Osteoblast (primary cell): ENCODE data around the gene SP140L. TPM values are rescaled to one million over a fixed set of nuclear protein-coding genes. Genes with fewer than 3 reads are reported as not detected.

Experiments
- DNase-seq: peaks from one replicate; pipeline ENCODE4 v3.0.0; 2011; ENCODE audit warnings: low spot score, mixed read lengths; ENCODE audit not compliant: insufficient read length; ENCODE audit errors: missing footprints
- H2AFZ ChIP-seq: 2 replicates; pipeline ENCODE4 v1.6.0; 2011; ENCODE audit warnings: mild to moderate bottlenecking, low read length
- H3K27ac ChIP-seq: 2 replicates; pipeline ENCODE4 v1.5.1; 2011; ENCODE audit warnings: mild to moderate bottlenecking, low read depth, low read length, moderate library complexity
- H3K27me3 ChIP-seq: 2 replicates; pipeline ENCODE4 v1.6.0; 2012; ENCODE audit warnings: mild to moderate bottlenecking, control low read depth, inconsistent platforms, low read length, moderate library complexity; ENCODE audit not compliant: insufficient read depth
- H3K36me3 ChIP-seq: 2 replicates; pipeline ENCODE4 v1.5.1; 2011; ENCODE audit warnings: mild to moderate bottlenecking, low read length, control low read depth, moderate library complexity; ENCODE audit not compliant: insufficient read depth
- H3K4me1 ChIP-seq: 2 replicates; pipeline ENCODE4 v1.5.1; 2011; ENCODE audit warnings: mild to moderate bottlenecking, low read length, control low read depth, moderate library complexity; ENCODE audit not compliant: insufficient read depth
- H3K4me2 ChIP-seq: 2 replicates; pipeline ENCODE4 v1.6.0; 2011; ENCODE audit warnings: mild to moderate bottlenecking, low read length; ENCODE audit not compliant: insufficient read depth
- H3K4me3 ChIP-seq: fragments of 200-600 bp; sonication (generic); 3 replicates; pipeline ENCODE4 v1.5.1; 2012; ENCODE audit warnings: mild to moderate bottlenecking, low read length, inconsistent platforms; ENCODE audit not compliant: insufficient read depth
- H3K79me2 ChIP-seq: 2 replicates; pipeline ENCODE4 v1.6.0; 2012; ENCODE audit warnings: mild to moderate bottlenecking, low read length, control low read depth, inconsistent platforms; ENCODE audit not compliant: insufficient read depth
- H3K9me3 ChIP-seq: 2 replicates; pipeline ENCODE4 v1.5.1; 2011; ENCODE audit warnings: low read depth, low read length, control low read depth
- H4K20me1 ChIP-seq: 2 replicates; pipeline ENCODE4 v1.6.0; 2012; ENCODE audit warnings: mild to moderate bottlenecking, low read length, control low read depth; ENCODE audit not compliant: insufficient read depth
- CTCF ChIP-seq: IDR thresholded peaks from 2 replicates; pipeline ENCODE4 v1.5.1; 2011; ENCODE audit warnings: mild to moderate bottlenecking, low read depth, low read length, moderate library complexity; ENCODE audit errors: extremely low read depth
- total RNA-seq: library from RNA; depleted of rRNA; stranded (reverse); fragments of >200 nt; gene quantifications from 2 replicates; pipeline ENCODE4 v1.2.3, GENCODE V29; 2012

Gene SP140L
- total RNA-seq, 1 donor, result 15.6 TPM

DNA sequence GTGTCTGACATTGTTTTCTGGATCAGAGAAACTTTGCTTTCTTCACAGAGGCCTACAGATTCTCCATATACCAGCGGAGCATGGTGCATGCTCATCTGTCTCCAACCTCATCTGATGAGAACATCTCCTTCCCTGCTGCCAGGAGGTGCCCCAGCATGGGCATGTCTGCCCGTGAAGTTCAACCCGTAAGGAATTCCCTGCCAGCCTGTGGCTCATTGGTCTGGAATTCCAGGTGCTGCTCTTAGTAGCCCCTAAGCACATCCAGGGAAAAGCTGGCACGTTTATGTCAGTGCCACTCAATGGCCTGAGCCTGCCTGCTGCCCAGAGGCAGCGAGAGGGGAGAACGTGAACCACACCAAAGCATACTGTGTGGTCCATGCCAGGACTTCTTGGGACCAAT, 87.3 kb downstream of the SP140L start:
- H4K20me1 ChIP-seq, result no peaks in the 10 kb centered on the region
- H3K36me3 ChIP-seq, result peaks cover 2% of the 10 kb centered on the region
- H3K4me2 ChIP-seq, result no peak overlapping the region
- no peak overlapping the region for H3K27ac ChIP-seq
- no peak overlapping the region for H2AFZ ChIP-seq
- peaks cover 40% of the 10 kb centered on the region for H3K4me1 ChIP-seq
- no peak for TF ChIP-seq CTCF
- no peak for DNase-seq
- peaks cover 36% of the 10 kb centered on the region for H3K79me2 ChIP-seq
- no peak overlapping the region for H3K4me3 ChIP-seq
- no peaks in the 10 kb centered on the region for H3K9me3 ChIP-seq
- no peaks in the 10 kb centered on the region for H3K27me3 ChIP-seq

DNA sequence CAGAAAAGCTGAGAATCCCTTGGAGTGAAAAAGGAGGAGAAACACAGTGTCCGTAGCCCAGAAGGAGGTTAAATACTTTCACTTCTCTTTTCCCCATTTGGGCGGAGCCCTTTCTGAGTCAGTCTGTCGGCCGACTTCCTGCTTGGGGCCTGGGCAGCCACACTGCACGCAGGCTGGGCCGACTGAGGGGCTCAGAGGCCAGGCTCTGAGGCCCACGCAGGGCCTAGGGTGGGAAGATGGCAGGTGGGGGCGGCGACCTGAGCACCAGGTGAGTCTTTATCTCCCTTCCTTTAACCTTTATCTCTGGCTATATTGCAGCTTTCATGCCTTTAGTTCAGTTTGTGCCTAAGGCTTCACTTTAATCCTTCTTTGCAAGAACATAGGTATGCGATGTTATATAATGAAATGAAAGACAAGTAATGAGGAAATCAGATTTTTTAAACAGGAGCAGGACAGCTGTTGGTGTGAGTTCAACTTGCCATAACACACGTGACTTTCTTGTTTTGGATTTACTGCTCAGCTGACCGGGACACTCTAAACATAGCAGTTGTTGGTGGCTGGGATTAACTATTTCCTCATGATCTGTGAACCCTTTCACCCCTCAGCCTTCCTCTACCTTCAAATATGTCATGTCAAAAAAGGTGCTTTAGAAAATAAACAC, 89.2 kb downstream of the SP140L start, which contains the start of gene SP100:
Gene SP100 (plus strand): TSS at position 141 of the 661 bp plus-strand sequence. CDS start 96 bp downstream, at position 237.
- no peaks in the 10 kb centered on the region for H3K9me3 ChIP-seq
- peak within 1 kb of the TSS; percentile 80 for H2AFZ ChIP-seq
- H3K79me2 ChIP-seq, result peaks cover 54% of the 10 kb centered on the region
- peak within 1 kb of the TSS; percentile 90 for H3K27ac ChIP-seq
- no peaks in the 10 kb centered on the region for H4K20me1 ChIP-seq
- peaks cover 6% of the 10 kb centered on the region for H3K36me3 ChIP-seq
- DNase-seq, result peak; percentile 90
- no peak for TF ChIP-seq CTCF
- H3K27me3 ChIP-seq, result no peaks in the 10 kb centered on the region
- peaks cover 36% of the 10 kb centered on the region for H3K4me1 ChIP-seq
- H3K4me2 ChIP-seq, result peak within 1 kb of the TSS; percentile 81
- H3K4me3 ChIP-seq, result peak within 1 kb of the TSS; percentile 79

DNA sequence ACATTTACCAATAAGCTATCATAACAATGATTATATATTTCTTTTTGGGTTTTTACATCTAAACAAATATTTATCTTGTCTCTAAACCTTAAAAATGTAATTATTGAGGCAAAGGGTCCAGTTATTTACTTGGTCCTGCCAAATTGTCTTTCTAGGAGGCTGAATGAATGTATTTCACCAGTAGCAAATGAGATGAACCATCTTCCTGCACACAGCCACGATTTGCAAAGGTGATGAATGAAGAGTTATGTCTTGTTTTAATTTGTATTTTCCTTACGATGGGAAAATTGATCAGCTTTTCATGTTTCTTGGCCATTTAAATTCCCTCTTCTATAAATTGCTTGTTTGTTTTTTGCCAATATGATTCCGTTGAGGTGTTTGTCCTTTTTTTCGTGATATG, 90.4 kb downstream of the SP140L start:
- no peak for TF ChIP-seq CTCF
- Histone ChIP-seq H3K79me2 (peaks cover 66% of the 10 kb centered on the region), H3K4me2 (peak overlapping the region; percentile 81), H3K4me1 (peaks cover 36% of the 10 kb centered on the region), H3K27ac (peak overlapping the region; percentile 61), H3K9me3 (no peaks in the 10 kb centered on the region), H2AFZ (no peak overlapping the region), H3K4me3 (peak overlapping the region; percentile 79), H3K27me3 (no peaks in the 10 kb centered on the region), H3K36me3 (peaks cover 6% of the 10 kb centered on the region), H4K20me1 (peaks cover 1% of the 10 kb centered on the region)
- no peak for DNase-seq

DNA sequence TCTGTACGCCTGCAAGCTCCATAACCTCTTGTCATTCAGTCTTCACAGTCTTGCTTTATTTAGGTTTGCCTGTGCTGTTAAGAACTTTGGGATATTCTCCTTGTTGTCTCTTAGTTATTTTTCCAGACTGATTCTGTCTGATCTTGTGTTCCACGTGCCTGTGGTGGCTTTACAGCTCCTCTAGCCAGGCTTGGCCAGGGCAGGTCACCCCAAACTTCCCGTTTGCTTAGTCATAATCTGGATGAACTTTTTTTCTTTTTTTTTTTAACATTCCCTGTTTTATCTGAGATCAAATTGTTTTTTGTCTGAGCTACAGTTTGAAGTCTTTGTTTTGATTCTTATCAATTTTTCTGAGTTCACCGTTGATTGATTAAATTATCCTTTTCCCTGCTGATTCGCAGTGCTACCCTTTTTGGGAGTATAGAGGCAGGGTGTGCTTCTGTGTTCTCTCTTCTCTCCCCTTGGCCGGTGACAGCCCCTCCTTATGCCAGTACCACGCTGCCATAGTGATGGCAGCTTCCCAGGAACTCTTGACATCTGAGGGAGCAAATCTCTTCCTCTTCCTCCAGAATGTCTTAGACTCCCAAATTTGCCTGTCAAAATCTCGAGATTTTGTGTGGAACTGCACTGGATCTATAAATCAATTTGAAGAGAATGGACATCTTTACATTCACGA, 91.5 kb downstream of the SP140L start:
- Histone ChIP-seq H4K20me1 (peaks cover 4% of the 10 kb centered on the region), H3K36me3 (peaks cover 6% of the 10 kb centered on the region), H2AFZ (no peak overlapping the region), H3K27me3 (no peaks in the 10 kb centered on the region), H3K79me2 (peaks cover 76% of the 10 kb centered on the region), H3K27ac (peak overlapping the region; percentile 61), H3K4me3 (peak overlapping the region; percentile 51), H3K4me2 (peak overlapping the region; percentile 81), H3K9me3 (no peaks in the 10 kb centered on the region), H3K4me1 (peaks cover 46% of the 10 kb centered on the region)
- TF ChIP-seq CTCF, result no peak
- peak; percentile 70 for DNase-seq
